MM.1S (cell line): ENCODE results near the gene FAM47B.

ENCODE experiments used
- CTCF ChIP-seq: fragments of 300-600 bp; sonication (generic); IDR thresholded peaks from 2 replicates; pipeline ENCODE4 v1.5.1; 2016; ENCODE audit warnings: antibody characterized with exemption, low read length, mixed read lengths
- EZH2 ChIP-seq: fragments of 300-600 bp; sonication (generic); optimal IDR thresholded peaks from 2 replicates; pipeline ENCODE3; 2017; ENCODE audit warnings: low read depth, mild to moderate bottlenecking, antibody characterized with exemption, low read length, mixed read lengths

- TF ChIP-seq CTCF (no peak), EZH2 (no peak)
Measured at GRCh38 chrX:34915463-34916225, 27.0 kb upstream of the FAM47B start.
